Measurements from ENCODE around the gene ACAP2. TPM values are rescaled to one million over a fixed set of nuclear protein-coding genes. Genes with fewer than 3 reads are reported as not detected.

The ACAP2 gene
- polyA plus RNA-seq, 1 donor from 2014 or later = 88.7 TPM

- H3K27ac ChIP-seq (ENCODE audit: low read length) = no peak overlapping the region
- no peak overlapping the region for H2AFZ ChIP-seq (ENCODE audit: low read depth, low read length)
- H3K36me3 ChIP-seq (ENCODE audit: insufficient read depth, low read length) = no peaks in the 10 kb centered on the region
- no peak for TF ChIP-seq MXI1 (conservative IDR thresholded peaks at IDR 0.05; ENCODE audit: poor library complexity, severe bottlenecking)
- no peak for TF ChIP-seq EZH2 (IDR thresholded peaks at IDR 0.05; ENCODE audit: borderline replicate concordance, insufficient read depth, low read length, poor library complexity, severe bottlenecking)
- no peak for TF ChIP-seq POLR2AphosphoS5 (IDR thresholded peaks at IDR 0.05)
- TF ChIP-seq REST (IDR thresholded peaks at IDR 0.05; ENCODE audit: borderline replicate concordance) = no peak
- TF ChIP-seq TAF1 (IDR thresholded peaks at IDR 0.05; ENCODE audit: low read depth) = no peak
- TF ChIP-seq RAD21 (conservative IDR thresholded peaks at IDR 0.05) = no peak
- no peak for TF ChIP-seq CTCF (IDR thresholded peaks at IDR 0.05; ENCODE audit: poor library complexity, severe bottlenecking)
- no peak for TF ChIP-seq SMC3 (conservative IDR thresholded peaks at IDR 0.05; ENCODE audit: poor library complexity)
- no peak for TF ChIP-seq EP300 (conservative IDR thresholded peaks at IDR 0.05; ENCODE audit: poor library complexity, severe bottlenecking)
- no peaks in the 10 kb centered on the region for H3K9me3 ChIP-seq (ENCODE audit: low read length)
- no peaks in the 10 kb centered on the region for H3K9me2 ChIP-seq (ENCODE audit: insufficient read depth, low read length)
- H3K4me3 ChIP-seq (ENCODE audit: low read length) = no peak overlapping the region
- no peaks in the 10 kb centered on the region for H3K27me3 ChIP-seq (ENCODE audit: insufficient read depth, low read depth, low read length)
- H4K20me1 ChIP-seq (ENCODE audit: insufficient read depth) = no peaks in the 10 kb centered on the region
- H3K9ac ChIP-seq (ENCODE audit: low read length) = no peak overlapping the region
- H3K4me2 ChIP-seq (ENCODE audit: low read length) = no peak overlapping the region
- H3K79me2 ChIP-seq (replicated peaks; ENCODE audit: insufficient read depth, low read length) = peaks cover 10% of the 10 kb centered on the region
- no peaks in the 10 kb centered on the region for H3F3A ChIP-seq (ENCODE audit: insufficient read depth, low read length, poor library complexity, severe bottlenecking)
Measured at GRCh38 chr3:195416795-195417194, 26.0 kb downstream of the ACAP2 start.

GRCh38 chr3:195411836-195412235 is 31.0 kb downstream of the ACAP2 start:
- H2AFZ ChIP-seq (ENCODE audit: low read depth, low read length) = no peak overlapping the region
- H3K9me3 ChIP-seq (ENCODE audit: low read length) = no peaks in the 10 kb centered on the region
- no peak overlapping the region for H3K27ac ChIP-seq (ENCODE audit: low read length)
- no peak overlapping the region for H3K4me3 ChIP-seq (ENCODE audit: low read length)
- H3K9ac ChIP-seq (ENCODE audit: low read length) = no peak overlapping the region
- TF ChIP-seq CTCF (IDR thresholded peaks at IDR 0.05; ENCODE audit: poor library complexity, severe bottlenecking) = no peak
- TF ChIP-seq MXI1 (conservative IDR thresholded peaks at IDR 0.05; ENCODE audit: poor library complexity, severe bottlenecking) = no peak
- no peak for TF ChIP-seq TAF1 (IDR thresholded peaks at IDR 0.05; ENCODE audit: low read depth)
- TF ChIP-seq REST (IDR thresholded peaks at IDR 0.05; ENCODE audit: borderline replicate concordance) = no peak
- TF ChIP-seq EP300 (conservative IDR thresholded peaks at IDR 0.05; ENCODE audit: poor library complexity, severe bottlenecking) = no peak
- TF ChIP-seq EZH2 (IDR thresholded peaks at IDR 0.05; ENCODE audit: borderline replicate concordance, insufficient read depth, low read length, poor library complexity, severe bottlenecking) = no peak
- no peak overlapping the region for H3K4me2 ChIP-seq (ENCODE audit: low read length)
- H3F3A ChIP-seq (ENCODE audit: insufficient read depth, low read length, poor library complexity, severe bottlenecking) = no peaks in the 10 kb centered on the region
- H4K20me1 ChIP-seq (ENCODE audit: insufficient read depth) = no peaks in the 10 kb centered on the region
- H3K36me3 ChIP-seq (ENCODE audit: insufficient read depth, low read length) = no peaks in the 10 kb centered on the region
- H3K27me3 ChIP-seq (ENCODE audit: insufficient read depth, low read depth, low read length) = no peaks in the 10 kb centered on the region
- H3K9me2 ChIP-seq (ENCODE audit: insufficient read depth, low read length) = no peaks in the 10 kb centered on the region
- peaks cover 10% of the 10 kb centered on the region for H3K79me2 ChIP-seq (replicated peaks; ENCODE audit: insufficient read depth, low read length)
